Right cardiac atrium (tissue), 5 donors: Measurements from ENCODE around the gene DNAJB4. TPM values are rescaled to one million over a fixed set of nuclear protein-coding genes. Genes with fewer than 3 reads are reported as not detected.
"Not testable (repeated sequence)": the region's sequence is repeated elsewhere in the genome, so short reads cannot be mapped to it uniquely, and the experiment has no call there.

Experiments used
- ATAC-seq, 2 donors: fragments of 200-7000 bp; cut with Tn5 transposase; one replicate each; pipeline versions ENCODE4 v1.8.0 to v1.9.1; 2020; ENCODE audit warnings: moderate library complexity in 2 of 2, mild to moderate bottlenecking in 1 of 2
- DNase-seq, 3 donors: peaks; one replicate each; pipeline ENCODE4 v3.0.0-alpha.2; 2020
- H3K27ac ChIP-seq: one replicate; pipeline ENCODE4 v1.5.1; 2013; ENCODE audit warnings: mild to moderate bottlenecking, low read length, control low read depth, moderate library complexity
- H3K27me3 ChIP-seq: one replicate; pipeline ENCODE4 v1.6.1; 2013; ENCODE audit not compliant: control insufficient read depth, insufficient read depth
- H3K4me1 ChIP-seq: one replicate; pipeline ENCODE4 v1.6.1; 2013; ENCODE audit warnings: low read length; ENCODE audit not compliant: control insufficient read depth, insufficient read depth
- H3K4me3 ChIP-seq: one replicate; pipeline ENCODE4 v1.5.1; 2013; ENCODE audit warnings: low read length, control low read depth
- H3K9me3 ChIP-seq: one replicate; pipeline ENCODE4 v1.6.1; 2013; ENCODE audit warnings: low read length; ENCODE audit not compliant: control insufficient read depth
- WGBS: extraction: QIAGEN DNeasy Blood & Tissue Kit; methylation state at CpG from one replicate; pipeline ENCODE4 v1.1.7; 2013; 5-methylcytosine and 5-hydroxymethylcytosine counted together
- intact Hi-C, 4 donors: fragments of 100-400 bp; cut with DNase I; formaldehyde crosslinking; loops; one replicate each; pipeline versions ENCODE4 v1.11.0 to v1.14.0; 2022 to 2023
- polyA plus RNA-seq: library from polyadenylated mRNA; stranded (reverse); fragments of 200-250 nt; gene quantifications from one replicate; pipeline ENCODE4 v1.2.3, GENCODE V29; 2013
- total RNA-seq, 4 donors: library from RNA; stranded (reverse); fragmentation: NEBNext Ultra II Directional; extraction: Animal tissue kit (Norgen Biotek cat#: 25700); gene quantifications; one replicate each; pipeline ENCODE4 v1.2.1, GENCODE V29; 2021
- donor health status: healthy with polysubstance abuse.
- donor health status: DM: no; HTN: yes; CAD: no.
- donor health status: DM: no; HTN: no; CAD: no.
- donor health status: DM: no; HTN: yes; CAD: no; lungs with severe emphysema.
- donor health status: DM: yes; HTN: yes; CAD: no.

The DNAJB4 gene
- total and polyA plus RNA-seq, 5 donors: 46.9 to 106 (median 95.3) TPM

- ATAC-seq, intact Hi-C loops, H3K27ac ChIP-seq: not testable (repeated sequence)
These were observed 60.1 kb downstream of the DNAJB4 start for GRCh38 chr1:78064886-78065285.

More at GRCh38 chr1:78064886-78065285, 60.1 kb downstream of the DNAJB4 start:
- H3K9me3 ChIP-seq, H3K27me3 ChIP-seq, DNase-seq, H3K4me1 ChIP-seq, H3K4me3 ChIP-seq: not testable (repeated sequence)
- WGBS: 96% methylated on average over 2 of the region's 2 CpGs

Other genes with a start within 250 kb of the DNAJB4 start
- 10 to 100 TPM; 32.2 to 35.5 (median 33.9) TPM for gene USP33, start 245.1 kb upstream of the DNAJB4 start, total RNA-seq
- 24.1 TPM for gene USP33, start 245.1 kb upstream of the DNAJB4 start, polyA plus RNA-seq
- gene MIGA1, start 225.3 kb upstream of the DNAJB4 start, total RNA-seq: 10 to 100 TPM; 12.4 to 15.1 (median 12.9) TPM
- 3.8 TPM for gene MIGA1, start 225.3 kb upstream of the DNAJB4 start, polyA plus RNA-seq
- 100 to 1,000 TPM; 209 to 313 (median 259) TPM for gene NEXN, start 116.3 kb upstream of the DNAJB4 start, total RNA-seq
- gene NEXN, start 116.3 kb upstream of the DNAJB4 start, polyA plus RNA-seq: 418 TPM
- 10 to 100 TPM; 57.6 to 73.0 (median 58.9) TPM for gene FUBP1, start 25.9 kb upstream of the DNAJB4 start, total RNA-seq
- 39.5 TPM for gene FUBP1, start 25.9 kb upstream of the DNAJB4 start, polyA plus RNA-seq
- gene GIPC2, start 41.0 kb downstream of the DNAJB4 start, total RNA-seq: 1 to 10 TPM; 1.3 to 1.8 (median 1.7) TPM
- gene GIPC2, start 41.0 kb downstream of the DNAJB4 start, polyA plus RNA-seq: 1.5 TPM